ENCODE measurements around the gene NEDD4L. TPM values are rescaled to one million over a fixed set of nuclear protein-coding genes. Genes with fewer than 3 reads are reported as not detected.

The NEDD4L gene
- total and polyA plus RNA-seq, 2 experiments from 2014 or later = 36.2 to 72.3 TPM

DNA sequence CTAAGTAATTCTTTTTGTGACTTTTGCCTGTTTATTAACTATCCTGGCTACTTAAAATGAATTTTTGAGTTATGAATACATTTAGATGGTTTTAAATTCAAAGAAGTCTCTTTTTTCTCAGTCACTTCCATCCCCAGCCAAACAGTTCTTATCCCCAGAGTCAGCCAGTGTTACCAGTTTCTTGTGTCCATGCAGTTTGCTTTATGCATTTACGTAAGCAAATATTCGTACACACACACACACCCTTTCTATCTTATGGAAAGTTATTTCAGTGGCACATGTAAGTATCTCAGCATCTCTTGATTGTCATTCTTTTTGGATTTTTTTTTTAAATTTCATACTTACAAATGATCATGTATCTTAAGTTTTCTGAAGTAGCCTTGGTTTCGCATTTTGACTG, 113.2 kb downstream of the NEDD4L start:
- no peaks in the 10 kb centered on the region for H3K36me3 Mint-ChIP-seq (ENCODE audit: low read depth)
- peaks cover 20% of the 10 kb centered on the region for H4K20me1 ChIP-seq (replicated peaks; ENCODE audit: insufficient read depth)
- TF ChIP-seq, protein P1, sequence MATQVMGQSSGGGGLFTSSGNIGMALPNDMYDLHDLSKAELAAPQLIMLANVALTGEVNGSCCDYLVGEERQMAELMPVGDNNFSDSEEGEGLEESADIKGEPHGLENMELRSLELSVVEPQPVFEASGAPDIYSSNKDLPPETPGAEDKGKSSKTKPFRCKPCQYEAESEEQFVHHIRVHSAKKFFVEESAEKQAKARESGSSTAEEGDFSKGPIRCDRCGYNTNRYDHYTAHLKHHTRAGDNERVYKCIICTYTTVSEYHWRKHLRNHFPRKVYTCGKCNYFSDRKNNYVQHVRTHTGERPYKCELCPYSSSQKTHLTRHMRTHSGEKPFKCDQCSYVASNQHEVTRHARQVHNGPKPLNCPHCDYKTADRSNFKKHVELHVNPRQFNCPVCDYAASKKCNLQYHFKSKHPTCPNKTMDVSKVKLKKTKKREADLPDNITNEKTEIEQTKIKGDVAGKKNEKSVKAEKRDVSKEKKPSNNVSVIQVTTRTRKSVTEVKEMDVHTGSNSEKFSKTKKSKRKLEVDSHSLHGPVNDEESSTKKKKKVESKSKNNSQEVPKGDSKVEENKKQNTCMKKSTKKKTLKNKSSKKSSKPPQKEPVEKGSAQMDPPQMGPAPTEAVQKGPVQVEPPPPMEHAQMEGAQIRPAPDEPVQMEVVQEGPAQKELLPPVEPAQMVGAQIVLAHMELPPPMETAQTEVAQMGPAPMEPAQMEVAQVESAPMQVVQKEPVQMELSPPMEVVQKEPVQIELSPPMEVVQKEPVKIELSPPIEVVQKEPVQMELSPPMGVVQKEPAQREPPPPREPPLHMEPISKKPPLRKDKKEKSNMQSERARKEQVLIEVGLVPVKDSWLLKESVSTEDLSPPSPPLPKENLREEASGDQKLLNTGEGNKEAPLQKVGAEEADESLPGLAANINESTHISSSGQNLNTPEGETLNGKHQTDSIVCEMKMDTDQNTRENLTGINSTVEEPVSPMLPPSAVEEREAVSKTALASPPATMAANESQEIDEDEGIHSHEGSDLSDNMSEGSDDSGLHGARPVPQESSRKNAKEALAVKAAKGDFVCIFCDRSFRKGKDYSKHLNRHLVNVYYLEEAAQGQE (IDR thresholded peaks at IDR 0.05; ENCODE audit: unreplicated experiment) = no peak
- H3K9me3 Mint-ChIP-seq = no peaks in the 10 kb centered on the region
- no peaks in the 10 kb centered on the region for H3K27me3 ChIP-seq (ENCODE audit: insufficient read depth)
- H3K4me2 ChIP-seq = no peak overlapping the region
- H3K79me2 ChIP-seq (replicated peaks; ENCODE audit: insufficient read depth) = peaks cover 74% of the 10 kb centered on the region
- H3K4me3 Mint-ChIP-seq = no peak overlapping the region
- no peak overlapping the region for H3K27ac ChIP-seq (ENCODE audit: low read depth)
- H3K27me3 Mint-ChIP-seq (ENCODE audit: insufficient read depth, low read depth, poor library complexity) = peaks cover 2% of the 10 kb centered on the region
- peaks cover 21% of the 10 kb centered on the region; the same call in 2 of the 3 replicates for H3K4me1 Mint-ChIP-seq
- no peaks in the 10 kb centered on the region for H3K4me1 ChIP-seq (ENCODE audit: insufficient read depth)
- no peaks in the 10 kb centered on the region for H3F3A ChIP-seq (replicated peaks; ENCODE audit: low read depth)
- no peaks in the 10 kb centered on the region for H3K9me2 ChIP-seq (ENCODE audit: insufficient read depth)
- H2AFZ ChIP-seq = no peak overlapping the region
- no peak overlapping the region for H3K27ac Mint-ChIP-seq
- DNase-seq (ENCODE audit: low spot score) (no peak), ATAC-seq (no peak)
- no peaks in the 10 kb centered on the region for H3K36me3 ChIP-seq (ENCODE audit: insufficient read depth)
- H3K4me3 ChIP-seq = no peak overlapping the region

DNA sequence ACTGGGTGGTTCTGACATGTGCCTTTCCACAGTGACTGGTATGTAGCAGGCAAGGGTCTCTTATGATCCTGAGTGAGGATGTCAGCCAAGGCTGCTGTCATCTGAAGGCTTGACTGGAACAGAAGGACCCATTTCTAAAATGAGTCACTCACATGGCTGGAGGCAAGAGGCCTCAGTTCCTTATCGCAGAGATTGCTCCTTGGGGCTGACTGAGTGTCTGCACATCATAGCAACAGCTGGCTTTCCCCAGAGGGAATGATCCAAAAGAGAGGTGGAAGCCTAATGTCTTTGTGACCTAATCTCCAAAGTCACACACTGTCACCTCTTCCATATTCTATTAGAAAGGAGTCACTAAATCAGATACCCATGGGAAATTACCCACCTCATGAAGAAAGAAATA, 114.0 kb downstream of the NEDD4L start:
- peaks cover 24% of the 10 kb centered on the region; the same call in 2 of the 3 replicates for H3K4me1 Mint-ChIP-seq
- H3K27me3 Mint-ChIP-seq (ENCODE audit: insufficient read depth, low read depth, poor library complexity) = peaks cover 3% of the 10 kb centered on the region
- Histone ChIP-seq H3K9me2 (ENCODE audit: insufficient read depth) (no peaks in the 10 kb centered on the region), H3K4me2 (no peak overlapping the region), H3K4me3 (no peak overlapping the region), H3K79me2 (replicated peaks; ENCODE audit: insufficient read depth) (peaks cover 74% of the 10 kb centered on the region), H3K27me3 (ENCODE audit: insufficient read depth) (no peaks in the 10 kb centered on the region), H3F3A (replicated peaks; ENCODE audit: low read depth) (no peaks in the 10 kb centered on the region), H3K27ac (ENCODE audit: low read depth) (no peak overlapping the region), H3K4me1 (ENCODE audit: insufficient read depth) (no peaks in the 10 kb centered on the region), H4K20me1 (replicated peaks; ENCODE audit: insufficient read depth) (peaks cover 16% of the 10 kb centered on the region), H2AFZ (no peak overlapping the region), H3K36me3 (ENCODE audit: insufficient read depth) (no peaks in the 10 kb centered on the region)
- no peak overlapping the region for H3K27ac Mint-ChIP-seq
- ATAC-seq = no peak
- no peaks in the 10 kb centered on the region for H3K9me3 Mint-ChIP-seq
- no peaks in the 10 kb centered on the region for H3K36me3 Mint-ChIP-seq (ENCODE audit: low read depth)
- DNase-seq (ENCODE audit: low spot score) = no peak
- no peak overlapping the region for H3K4me3 Mint-ChIP-seq
- TF ChIP-seq, protein P2, sequence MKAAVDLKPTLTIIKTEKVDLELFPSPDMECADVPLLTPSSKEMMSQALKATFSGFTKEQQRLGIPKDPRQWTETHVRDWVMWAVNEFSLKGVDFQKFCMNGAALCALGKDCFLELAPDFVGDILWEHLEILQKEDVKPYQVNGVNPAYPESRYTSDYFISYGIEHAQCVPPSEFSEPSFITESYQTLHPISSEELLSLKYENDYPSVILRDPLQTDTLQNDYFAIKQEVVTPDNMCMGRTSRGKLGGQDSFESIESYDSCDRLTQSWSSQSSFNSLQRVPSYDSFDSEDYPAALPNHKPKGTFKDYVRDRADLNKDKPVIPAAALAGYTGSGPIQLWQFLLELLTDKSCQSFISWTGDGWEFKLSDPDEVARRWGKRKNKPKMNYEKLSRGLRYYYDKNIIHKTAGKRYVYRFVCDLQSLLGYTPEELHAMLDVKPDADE (IDR thresholded peaks at IDR 0.05) = no peak
- TF ChIP-seq EZH2 (IDR thresholded peaks at IDR 0.05; ENCODE audit: low read depth, unreplicated experiment) (no peak), POLR2AphosphoS5 (IDR thresholded peaks at IDR 0.05; ENCODE audit: low read depth) (no peak), CREB1 (CRISPR knock-in tag; IDR thresholded peaks at IDR 0.05; ENCODE audit: low read depth) (no peak), NANOG (IDR thresholded peaks at IDR 0.05; ENCODE audit: borderline replicate concordance) (no peak)
- TF ChIP-seq, protein P3, sequence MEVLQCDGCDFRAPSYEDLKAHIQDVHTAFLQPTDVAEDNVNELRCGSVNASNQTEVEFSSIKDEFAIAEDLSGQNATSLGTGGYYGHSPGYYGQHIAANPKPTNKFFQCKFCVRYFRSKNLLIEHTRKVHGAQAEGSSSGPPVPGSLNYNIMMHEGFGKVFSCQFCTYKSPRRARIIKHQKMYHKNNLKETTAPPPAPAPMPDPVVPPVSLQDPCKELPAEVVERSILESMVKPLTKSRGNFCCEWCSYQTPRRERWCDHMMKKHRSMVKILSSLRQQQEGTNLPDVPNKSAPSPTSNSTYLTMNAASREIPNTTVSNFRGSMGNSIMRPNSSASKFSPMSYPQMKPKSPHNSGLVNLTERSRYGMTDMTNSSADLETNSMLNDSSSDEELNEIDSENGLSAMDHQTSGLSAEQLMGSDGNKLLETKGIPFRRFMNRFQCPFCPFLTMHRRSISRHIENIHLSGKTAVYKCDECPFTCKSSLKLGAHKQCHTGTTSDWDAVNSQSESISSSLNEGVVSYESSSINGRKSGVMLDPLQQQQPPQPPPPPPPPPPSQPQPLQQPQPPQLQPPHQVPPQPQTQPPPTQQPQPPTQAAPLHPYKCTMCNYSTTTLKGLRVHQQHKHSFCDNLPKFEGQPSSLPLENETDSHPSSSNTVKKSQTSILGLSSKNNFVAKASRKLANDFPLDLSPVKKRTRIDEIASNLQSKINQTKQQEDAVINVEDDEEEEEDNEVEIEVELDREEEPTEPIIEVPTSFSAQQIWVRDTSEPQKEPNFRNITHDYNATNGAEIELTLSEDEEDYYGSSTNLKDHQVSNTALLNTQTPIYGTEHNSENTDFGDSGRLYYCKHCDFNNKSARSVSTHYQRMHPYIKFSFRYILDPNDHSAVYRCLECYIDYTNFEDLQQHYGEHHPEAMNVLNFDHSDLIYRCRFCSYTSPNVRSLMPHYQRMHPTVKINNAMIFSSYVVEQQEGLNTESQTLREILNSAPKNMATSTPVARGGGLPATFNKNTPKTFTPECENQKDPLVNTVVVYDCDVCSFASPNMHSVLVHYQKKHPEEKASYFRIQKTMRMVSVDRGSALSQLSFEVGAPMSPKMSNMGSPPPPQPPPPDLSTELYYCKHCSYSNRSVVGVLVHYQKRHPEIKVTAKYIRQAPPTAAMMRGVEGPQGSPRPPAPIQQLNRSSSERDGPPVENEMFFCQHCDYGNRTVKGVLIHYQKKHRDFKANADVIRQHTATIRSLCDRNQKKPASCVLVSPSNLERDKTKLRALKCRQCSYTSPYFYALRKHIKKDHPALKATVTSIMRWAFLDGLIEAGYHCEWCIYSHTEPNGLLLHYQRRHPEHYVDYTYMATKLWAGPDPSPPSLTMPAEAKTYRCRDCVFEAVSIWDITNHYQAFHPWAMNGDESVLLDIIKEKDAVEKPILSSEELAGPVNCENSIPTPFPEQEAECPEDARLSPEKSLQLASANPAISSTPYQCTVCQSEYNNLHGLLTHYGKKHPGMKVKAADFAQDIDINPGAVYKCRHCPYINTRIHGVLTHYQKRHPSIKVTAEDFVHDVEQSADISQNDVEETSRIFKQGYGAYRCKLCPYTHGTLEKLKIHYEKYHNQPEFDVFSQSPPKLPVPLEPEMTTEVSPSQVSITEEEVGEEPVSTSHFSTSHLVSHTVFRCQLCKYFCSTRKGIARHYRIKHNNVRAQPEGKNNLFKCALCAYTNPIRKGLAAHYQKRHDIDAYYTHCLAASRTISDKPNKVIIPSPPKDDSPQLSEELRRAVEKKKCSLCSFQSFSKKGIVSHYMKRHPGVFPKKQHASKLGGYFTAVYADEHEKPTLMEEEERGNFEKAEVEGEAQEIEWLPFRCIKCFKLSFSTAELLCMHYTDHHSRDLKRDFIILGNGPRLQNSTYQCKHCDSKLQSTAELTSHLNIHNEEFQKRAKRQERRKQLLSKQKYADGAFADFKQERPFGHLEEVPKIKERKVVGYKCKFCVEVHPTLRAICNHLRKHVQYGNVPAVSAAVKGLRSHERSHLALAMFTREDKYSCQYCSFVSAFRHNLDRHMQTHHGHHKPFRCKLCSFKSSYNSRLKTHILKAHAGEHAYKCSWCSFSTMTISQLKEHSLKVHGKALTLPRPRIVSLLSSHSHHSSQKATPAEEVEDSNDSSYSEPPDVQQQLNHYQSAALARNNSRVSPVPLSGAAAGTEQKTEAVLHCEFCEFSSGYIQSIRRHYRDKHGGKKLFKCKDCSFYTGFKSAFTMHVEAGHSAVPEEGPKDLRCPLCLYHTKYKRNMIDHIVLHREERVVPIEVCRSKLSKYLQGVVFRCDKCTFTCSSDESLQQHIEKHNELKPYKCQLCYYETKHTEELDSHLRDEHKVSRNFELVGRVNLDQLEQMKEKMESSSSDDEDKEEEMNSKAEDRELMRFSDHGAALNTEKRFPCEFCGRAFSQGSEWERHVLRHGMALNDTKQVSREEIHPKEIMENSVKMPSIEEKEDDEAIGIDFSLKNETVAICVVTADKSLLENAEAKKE (CRISPR knock-in tag; IDR thresholded peaks at IDR 0.05) = no peak
- TF ChIP-seq, protein P1 (IDR thresholded peaks at IDR 0.05; ENCODE audit: unreplicated experiment) = no peak
